ENCODE measurements around the gene SERPIND1. TPM values are rescaled to one million over a fixed set of nuclear protein-coding genes. Genes with fewer than 3 reads are reported as not detected.

The SERPIND1 gene
- total RNA-seq, 1 donor from 2014 or later: not detected

GRCh38 chr22:20805972-20806471, 32.1 kb downstream of the SERPIND1 start:
- Histone ChIP-seq H3K9me3 (no peaks in the 10 kb centered on the region), H3K4me3 (no peak overlapping the region), H3K27ac (no peak overlapping the region), H3K4me1 (no peaks in the 10 kb centered on the region), H3K27me3 (no peaks in the 10 kb centered on the region), H3K36me3 (peaks cover 76 to 97% of the 10 kb centered on the region in 2 donors)
- TF ChIP-seq, protein P1, sequence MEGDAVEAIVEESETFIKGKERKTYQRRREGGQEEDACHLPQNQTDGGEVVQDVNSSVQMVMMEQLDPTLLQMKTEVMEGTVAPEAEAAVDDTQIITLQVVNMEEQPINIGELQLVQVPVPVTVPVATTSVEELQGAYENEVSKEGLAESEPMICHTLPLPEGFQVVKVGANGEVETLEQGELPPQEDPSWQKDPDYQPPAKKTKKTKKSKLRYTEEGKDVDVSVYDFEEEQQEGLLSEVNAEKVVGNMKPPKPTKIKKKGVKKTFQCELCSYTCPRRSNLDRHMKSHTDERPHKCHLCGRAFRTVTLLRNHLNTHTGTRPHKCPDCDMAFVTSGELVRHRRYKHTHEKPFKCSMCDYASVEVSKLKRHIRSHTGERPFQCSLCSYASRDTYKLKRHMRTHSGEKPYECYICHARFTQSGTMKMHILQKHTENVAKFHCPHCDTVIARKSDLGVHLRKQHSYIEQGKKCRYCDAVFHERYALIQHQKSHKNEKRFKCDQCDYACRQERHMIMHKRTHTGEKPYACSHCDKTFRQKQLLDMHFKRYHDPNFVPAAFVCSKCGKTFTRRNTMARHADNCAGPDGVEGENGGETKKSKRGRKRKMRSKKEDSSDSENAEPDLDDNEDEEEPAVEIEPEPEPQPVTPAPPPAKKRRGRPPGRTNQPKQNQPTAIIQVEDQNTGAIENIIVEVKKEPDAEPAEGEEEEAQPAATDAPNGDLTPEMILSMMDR (IDR thresholded peaks at IDR 0.05): no peak
- intact Hi-C loops (cut with DNase I): no loop called here
- peak in 1 of 2 donors; percentile 31 for DNase-seq (ENCODE audit: low spot score in 2 of 2)

DNA sequence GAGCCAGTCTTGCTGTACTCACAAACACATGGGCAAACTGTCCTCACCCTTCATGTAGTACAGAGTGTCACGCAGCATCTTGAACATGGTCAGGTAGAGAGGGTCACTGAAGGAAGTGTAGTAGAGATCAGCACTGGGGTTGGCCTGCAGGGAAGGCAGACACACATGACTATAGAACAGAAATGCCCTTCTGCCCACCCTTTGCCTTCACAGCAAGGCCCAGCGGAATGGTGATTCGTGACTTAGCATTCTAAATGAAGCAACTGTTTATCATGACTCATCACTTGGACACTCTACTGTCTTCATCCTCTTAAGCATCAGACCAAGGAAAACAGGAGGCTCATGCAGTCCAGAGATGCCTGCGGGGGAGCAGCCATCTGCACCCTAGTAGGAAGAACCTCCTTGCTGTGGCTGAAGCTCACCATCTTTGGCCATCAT, 33.4 kb downstream of the SERPIND1 start:
- H3K27me3 ChIP-seq: no peaks in the 10 kb centered on the region
- H3K36me3 ChIP-seq: peaks cover 66 to 96% of the 10 kb centered on the region in 2 donors
- H3K9me3 ChIP-seq: no peaks in the 10 kb centered on the region
- H3K4me1 ChIP-seq: no peaks in the 10 kb centered on the region
- H3K4me3 ChIP-seq: no peak overlapping the region
- peak in 1 of 2 donors; percentile 42 for DNase-seq (ENCODE audit: low spot score in 2 of 2)
- intact Hi-C loops (cut with DNase I): no loop called here
- H3K27ac ChIP-seq: no peak overlapping the region
- TF ChIP-seq, protein P1 (IDR thresholded peaks at IDR 0.05): no peak

DNA sequence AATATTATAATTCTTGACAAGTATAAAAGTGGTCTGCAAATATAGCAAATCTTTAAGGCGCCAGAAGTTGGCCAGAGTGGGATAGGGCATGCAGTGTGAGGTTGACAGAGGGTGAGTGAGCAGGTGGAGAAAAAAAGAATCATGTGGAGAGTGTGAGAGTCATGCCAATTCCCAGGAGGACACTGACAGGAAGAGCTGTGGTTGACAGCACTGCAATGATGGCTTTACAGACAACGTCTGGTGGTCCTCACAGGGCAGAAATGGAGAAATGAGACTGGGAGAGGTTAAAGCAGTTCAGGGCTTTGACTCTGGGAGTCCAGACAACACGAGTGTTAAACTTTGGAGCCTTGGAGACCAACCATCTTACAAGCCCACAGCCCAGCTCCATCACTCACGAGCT, 34.9 kb downstream of the SERPIND1 start:
- Histone ChIP-seq H3K4me3 (no peak overlapping the region), H3K9me3 (no peaks in the 10 kb centered on the region), H3K27me3 (no peaks in the 10 kb centered on the region), H3K27ac (no peak overlapping the region), H3K36me3 (peaks cover 56 to 96% of the 10 kb centered on the region in 2 donors), H3K4me1 (no peaks in the 10 kb centered on the region)
- DNase-seq (ENCODE audit: low spot score in 2 of 2): peak in 1 of 2 donors; percentile 25
- intact Hi-C loops (cut with DNase I): no loop called here
- TF ChIP-seq, protein P1 (IDR thresholded peaks at IDR 0.05): no peak

GRCh38 chr22:20809538-20810185, 35.7 kb downstream of the SERPIND1 start:
- intact Hi-C loops (cut with DNase I): no loop called here
- no peaks in the 10 kb centered on the region for H3K4me1 ChIP-seq
- peaks cover 51 to 93% of the 10 kb centered on the region in 2 donors for H3K36me3 ChIP-seq
- H3K27ac ChIP-seq: no peak overlapping the region
- DNase-seq (ENCODE audit: low spot score in 2 of 2): peak in 1 of 2 donors; percentile 25
- no peaks in the 10 kb centered on the region for H3K9me3 ChIP-seq
- no peak overlapping the region for H3K4me3 ChIP-seq
- TF ChIP-seq, protein P1 (IDR thresholded peaks at IDR 0.05): no peak
- no peaks in the 10 kb centered on the region for H3K27me3 ChIP-seq

DNA sequence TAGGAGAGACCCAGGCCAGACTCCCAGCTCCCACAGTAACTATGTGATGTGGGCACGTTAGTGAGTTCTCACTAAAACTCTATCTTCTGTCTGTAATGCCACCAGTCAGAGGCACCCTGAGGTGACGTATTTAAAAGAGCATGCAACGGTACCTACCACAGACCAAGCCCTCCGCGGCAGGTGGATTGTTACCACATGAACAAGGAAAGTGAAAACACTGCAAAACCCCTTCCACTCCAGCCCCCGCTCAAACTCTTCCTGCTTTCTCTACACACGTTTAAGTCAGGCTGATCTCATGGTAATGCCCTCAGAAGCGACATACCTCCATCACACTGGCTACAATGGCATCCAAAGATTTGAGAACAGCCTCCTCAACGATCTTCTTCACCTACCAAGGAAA, 36.7 kb downstream of the SERPIND1 start:
- H3K36me3 ChIP-seq: peaks cover 45 to 84% of the 10 kb centered on the region in 2 donors
- TF ChIP-seq, protein P1 (IDR thresholded peaks at IDR 0.05): no peak
- no peaks in the 10 kb centered on the region for H3K27me3 ChIP-seq
- no peaks in the 10 kb centered on the region for H3K4me1 ChIP-seq
- intact Hi-C loops (cut with DNase I): no loop called here
- no peaks in the 10 kb centered on the region for H3K9me3 ChIP-seq
- no peak overlapping the region for H3K27ac ChIP-seq
- no peak overlapping the region for H3K4me3 ChIP-seq
- DNase-seq (ENCODE audit: low spot score in 2 of 2): peak in 1 of 2 donors; percentile 60
